H1 (cell line): ENCODE measurements around the gene BNC2. TPM values are rescaled to one million over a fixed set of nuclear protein-coding genes. Genes with fewer than 3 reads are reported as not detected.

Experiments used
- CTCF ChIA-PET: fragments of 300-600 bp; sonication (Branson Sonifier 250); formaldehyde crosslinking; loops from one replicate; lab custom pipeline; 2021; ENCODE audit not compliant: partially characterized antibody; lab: Charles Lee
- POLR2A ChIA-PET: fragments of 300-600 bp; sonication (Branson Sonifier 250); formaldehyde crosslinking; loops from one replicate; lab custom pipeline; 2021; ENCODE audit warnings: inconsistent platforms; ENCODE audit not compliant: partially characterized antibody; lab: Charles Lee
- DNase-seq, 2 experiments: peaks; one replicate each; pipeline versions ENCODE4 v3.0.0 to v3.0.0-alpha.2; 2010 to 2022; ENCODE audit warnings: low spot score in 2 of 2, low read depth in 1 of 2, mixed read lengths in 1 of 2
- FAIRE-seq: peaks from 2 replicates; lab custom pipeline; 2011; peaks lifted over from hg19 to GRCh38; lab: Jason Lieb, UNC
- H2AFZ ChIP-seq: 2 replicates; pipeline ENCODE4 v1.8.1; 2012; ENCODE audit warnings: low read length, inconsistent platforms
- H2AK5ac ChIP-seq: 2 replicates; pipeline ENCODE4 v1.6.1; 2013; ENCODE audit warnings: low read depth, low read length
- H2BK120ac ChIP-seq: replicated peaks from 2 replicates; pipeline ENCODE3; 2013; ENCODE audit warnings: low read depth, low read length, inconsistent platforms
- H2BK12ac ChIP-seq: 2 replicates; pipeline ENCODE4 v1.6.1; 2013; ENCODE audit warnings: low read depth, low read length
- H2BK15ac ChIP-seq: 2 replicates; pipeline ENCODE4 v1.6.1; 2013; ENCODE audit warnings: low read length
- H2BK20ac ChIP-seq: 2 replicates; pipeline ENCODE4 v1.6.1; 2013; ENCODE audit warnings: low read length
- H2BK5ac ChIP-seq: 2 replicates; pipeline ENCODE4 v1.6.1; 2013; ENCODE audit warnings: low read depth, low read length
- H3K14ac ChIP-seq: 2 replicates; pipeline ENCODE4 v1.6.1; 2013; ENCODE audit warnings: inconsistent platforms; ENCODE audit not compliant: insufficient read length
- H3K18ac ChIP-seq: 2 replicates; pipeline ENCODE4 v1.6.1; 2013; ENCODE audit warnings: low read length; ENCODE audit errors: extremely low read depth
- H3K23ac ChIP-seq: 2 replicates; pipeline ENCODE4 v1.6.1; 2013; ENCODE audit warnings: inconsistent platforms; ENCODE audit not compliant: insufficient read length
- H3K23me2 ChIP-seq: 2 replicates; pipeline ENCODE4 v1.6.1; 2013; ENCODE audit warnings: low read depth, low read length
- H3K27ac ChIP-seq: 2 replicates; pipeline ENCODE4 v1.6.1; 2011; ENCODE audit warnings: low read depth, low read length, inconsistent platforms
- H3K27me3 ChIP-seq, 4 experiments: replicated peaks in 1 of 4; 1 replicate in 1 of 4; 2 replicates in 3 of 4; pipeline versions ENCODE4 v1.6.1 to v1.8.1; 2011 to 2013; ENCODE audit warnings: low read length in 3 of 4, mild to moderate bottlenecking in 3 of 4, inconsistent platforms in 2 of 4, mixed read lengths in 2 of 4, moderate library complexity in 1 of 4; ENCODE audit not compliant: control insufficient read depth in 3 of 4, insufficient read depth in 3 of 4; ENCODE audit errors: extremely low read depth in 1 of 4
- H3K36me3 ChIP-seq, 4 experiments: 2 replicates each; pipeline versions ENCODE4 v1.6.1 to v1.8.1; 2011 to 2013; ENCODE audit warnings: mild to moderate bottlenecking in 4 of 4, low read length in 3 of 4, moderate library complexity in 2 of 4, control low read depth in 1 of 4, inconsistent platforms in 1 of 4; ENCODE audit not compliant: insufficient read depth in 4 of 4, control insufficient read depth in 2 of 4
- H3K4ac ChIP-seq: replicated peaks from 2 replicates; pipeline ENCODE3; 2013; ENCODE audit warnings: low read length, low read depth, mixed read lengths, inconsistent platforms; ENCODE audit not compliant: insufficient read length
- H3K4me1 ChIP-seq, 4 experiments: replicated peaks in 1 of 4; 1 replicate in 1 of 4; 2 replicates in 3 of 4; pipeline versions ENCODE4 v1.6.1 to v1.8.1; 2011 to 2013; ENCODE audit warnings: low read length in 3 of 4, inconsistent platforms in 2 of 4, mixed read lengths in 1 of 4; ENCODE audit not compliant: insufficient read depth in 4 of 4, control insufficient read depth in 3 of 4
- H3K4me2 ChIP-seq, 2 experiments: 2 replicates each; pipeline versions ENCODE4 v1.6.1 to v1.8.1; 2011 to 2013; ENCODE audit warnings: low read depth in 2 of 2, low read length in 2 of 2, control low read depth in 1 of 2, inconsistent platforms in 1 of 2, mild to moderate bottlenecking in 1 of 2; ENCODE audit not compliant: insufficient read depth in 1 of 2
- H3K4me3 ChIP-seq, 4 experiments: fragments of 200-600, 300-600 bp in 1 of 4; sonication (generic), shearing (Covaris generic), sonication (Bioruptor Twin) in 1 of 4; 2 replicates each; pipeline versions ENCODE4 v1.5.1 to v1.8.1; 2011 to 2016; ENCODE audit warnings: low read length in 4 of 4, low read depth in 3 of 4, control low read depth in 2 of 4, inconsistent platforms in 2 of 4, mild to moderate bottlenecking in 2 of 4, mixed read lengths in 1 of 4, moderate library complexity in 1 of 4; ENCODE audit not compliant: insufficient read depth in 2 of 4; ENCODE audit errors: extremely low read depth in 1 of 4
- H3K56ac ChIP-seq: replicated peaks from 2 replicates; pipeline ENCODE3; 2013; ENCODE audit warnings: low read depth, mild to moderate bottlenecking, mixed read lengths, low read length, inconsistent platforms; ENCODE audit not compliant: insufficient read length
- H3K79me1 ChIP-seq: 2 replicates; pipeline ENCODE4 v1.6.1; 2013; ENCODE audit warnings: low read depth, low read length, control low read depth
- H3K79me2 ChIP-seq, 2 experiments: 2 replicates each; pipeline versions ENCODE4 v1.6.1 to v1.8.1; 2012 to 2013; ENCODE audit warnings: low read length in 2 of 2, mild to moderate bottlenecking in 2 of 2, inconsistent platforms in 1 of 2; ENCODE audit not compliant: insufficient read depth in 2 of 2, control insufficient read depth in 1 of 2
- H3K9ac ChIP-seq, 4 experiments: replicated peaks in 1 of 4; 1 replicate in 1 of 4; 2 replicates in 3 of 4; pipeline versions ENCODE4 v1.6.1 to v1.8.1; 2011 to 2013; ENCODE audit warnings: low read depth in 3 of 4, low read length in 3 of 4, control low read depth in 2 of 4, mild to moderate bottlenecking in 2 of 4, moderate library complexity in 2 of 4, inconsistent platforms in 1 of 4; ENCODE audit errors: extremely low read depth in 1 of 4
- H3K9me3 ChIP-seq, 2 experiments: 2 replicates each; pipeline versions ENCODE4 v1.6.1 to v1.8.1; 2012 to 2013; ENCODE audit warnings: mild to moderate bottlenecking in 2 of 2, moderate library complexity in 2 of 2, control low read depth in 1 of 2, inconsistent platforms in 1 of 2, low read depth in 1 of 2, low read length in 1 of 2, mixed read lengths in 1 of 2; ENCODE audit not compliant: insufficient read depth in 2 of 2
- H4K20me1 ChIP-seq, 2 experiments: replicated peaks in 1 of 2; 2 replicates each; pipeline versions ENCODE3 to v1.8.1; 2011 to 2013; ENCODE audit warnings: inconsistent platforms in 2 of 2, low read length in 2 of 2, mild to moderate bottlenecking in 1 of 2; ENCODE audit not compliant: insufficient read depth in 2 of 2, control insufficient read depth in 1 of 2
- H4K5ac ChIP-seq: 2 replicates; pipeline ENCODE4 v1.6.1; 2013; ENCODE audit warnings: low read length, low read depth, mixed read lengths, inconsistent platforms; ENCODE audit not compliant: insufficient read length
- H4K8ac ChIP-seq: 2 replicates; pipeline ENCODE4 v1.8.0; 2013; ENCODE audit warnings: mild to moderate bottlenecking, moderate library complexity, low read length, inconsistent platforms; ENCODE audit not compliant: insufficient read depth; ENCODE audit errors: extremely low read depth
- H4K91ac ChIP-seq: replicated peaks from 2 replicates; pipeline ENCODE3; 2013; ENCODE audit warnings: low read length, mixed read lengths, inconsistent platforms; ENCODE audit not compliant: insufficient read length
- WGBS, 2 experiments: shearing (Covaris generic) in 1 of 2; methylation state at CpG; one replicate each; pipeline versions ENCODE4 v1.1.6 to v1.1.7; 2013 to 2015; ENCODE audit warnings: low lambda C conversion rate in 2 of 2, mixed read lengths in 2 of 2, inconsistent platforms in 1 of 2, low coverage in 1 of 2, missing lambda C conversion rate in 1 of 2; ENCODE audit not compliant: insufficient replicate concordance in 2 of 2, insufficient coverage in 1 of 2, insufficient read length in 1 of 2; ENCODE audit errors: extremely low coverage in 1 of 2, missing lambda C conversion rate in 1 of 2; 5-methylcytosine and 5-hydroxymethylcytosine counted together
- polyA plus RNA-seq, 7 experiments: library from polyadenylated mRNA; depleted of rRNA in 3 of 7; stranded (reverse) in 5 of 7; unstranded in 2 of 7; fragments of >200 nt in 5 of 7; fragments of 200-250 nt in 2 of 7; gene quantifications; 1 replicate in 5 of 7; 2 replicates in 1 of 7; 4 replicates in 1 of 7; pipeline versions ENCODE4 v1.2.1 to v1.2.3, GENCODE V29; 2011 to 2013; ENCODE audit warnings: missing spikeins in 2 of 7, mixed read lengths in 2 of 7
- total RNA-seq: library from RNA; stranded (reverse); fragmentation: NEBNext Ultra II Directional; extraction: Animal tissue kit (Norgen Biotek cat#: 25700); gene quantifications from 2 replicates; pipeline ENCODE4 v1.2.1, GENCODE V29; 2021
- TF ChIP-seq, protein P1 (sequence below), 3 experiments: IDR thresholded peaks; 1 replicate in 2 of 3; 2 replicates in 1 of 3; pipeline versions ENCODE4 v1.5.1 to v1.6.1; 2011; ENCODE audit warnings: low read length in 3 of 3, mild to moderate bottlenecking in 3 of 3, inconsistent platforms in 2 of 3, low read depth in 1 of 3, moderate library complexity in 1 of 3; ENCODE audit not compliant: insufficient read depth in 1 of 3; ENCODE audit errors: control extremely low read depth in 1 of 3

The BNC2 gene
- total and polyA plus RNA-seq, 2 of the 8 experiments (the other 6 are each of a cell fraction or from before 2014, with no cell fraction given), result 16.0 to 26.8 TPM

GRCh38 chr9:16579872-16580432, 290.5 kb downstream of the BNC2 start:
- no peak overlapping the region for H2AFZ ChIP-seq
- no peak overlapping the region for H3K9ac ChIP-seq
- H4K5ac ChIP-seq, result no peak overlapping the region
- no peak overlapping the region for H2BK120ac ChIP-seq
- no peak overlapping the region for H3K18ac ChIP-seq
- no peaks in the 10 kb centered on the region for H3K9me3 ChIP-seq
- no peak overlapping the region for H2BK12ac ChIP-seq
- no peak overlapping the region for H3K23ac ChIP-seq
- H2BK15ac ChIP-seq, result no peak overlapping the region
- TF ChIP-seq, protein P1, sequence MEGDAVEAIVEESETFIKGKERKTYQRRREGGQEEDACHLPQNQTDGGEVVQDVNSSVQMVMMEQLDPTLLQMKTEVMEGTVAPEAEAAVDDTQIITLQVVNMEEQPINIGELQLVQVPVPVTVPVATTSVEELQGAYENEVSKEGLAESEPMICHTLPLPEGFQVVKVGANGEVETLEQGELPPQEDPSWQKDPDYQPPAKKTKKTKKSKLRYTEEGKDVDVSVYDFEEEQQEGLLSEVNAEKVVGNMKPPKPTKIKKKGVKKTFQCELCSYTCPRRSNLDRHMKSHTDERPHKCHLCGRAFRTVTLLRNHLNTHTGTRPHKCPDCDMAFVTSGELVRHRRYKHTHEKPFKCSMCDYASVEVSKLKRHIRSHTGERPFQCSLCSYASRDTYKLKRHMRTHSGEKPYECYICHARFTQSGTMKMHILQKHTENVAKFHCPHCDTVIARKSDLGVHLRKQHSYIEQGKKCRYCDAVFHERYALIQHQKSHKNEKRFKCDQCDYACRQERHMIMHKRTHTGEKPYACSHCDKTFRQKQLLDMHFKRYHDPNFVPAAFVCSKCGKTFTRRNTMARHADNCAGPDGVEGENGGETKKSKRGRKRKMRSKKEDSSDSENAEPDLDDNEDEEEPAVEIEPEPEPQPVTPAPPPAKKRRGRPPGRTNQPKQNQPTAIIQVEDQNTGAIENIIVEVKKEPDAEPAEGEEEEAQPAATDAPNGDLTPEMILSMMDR (IDR thresholded peaks at IDR 0.05; ENCODE audit: control extremely low read depth in 1 of 3, insufficient read depth in 1 of 3, low read depth in 1 of 3, low read length in 3 of 3), result no peak
- ChIA-PET CTCF (no interaction called here), POLR2A (no interaction called here)
- no peaks in the 10 kb centered on the region for H3K27me3 ChIP-seq
- H3K36me3 ChIP-seq, result no peaks in the 10 kb centered on the region
- H2BK20ac ChIP-seq, result no peak overlapping the region
- H3K79me1 ChIP-seq, result no peaks in the 10 kb centered on the region
- H4K91ac ChIP-seq, result no peak overlapping the region
- FAIRE-seq (no peak), DNase-seq (no peak)
- no peak overlapping the region for H3K4ac ChIP-seq
- H4K20me1 ChIP-seq, result no peaks in the 10 kb centered on the region
- no peak overlapping the region for H3K27ac ChIP-seq
- no peak overlapping the region for H4K8ac ChIP-seq
- 92% methylated on average over 2 of the region's 2 CpGs; no CpG with 5 or more reads in 1 of the 2 experiments for WGBS, 2 experiments
- no peak overlapping the region for H3K4me2 ChIP-seq
- H3K4me3 ChIP-seq, result no peak overlapping the region
- no peaks in the 10 kb centered on the region for H3K79me2 ChIP-seq
- H3K56ac ChIP-seq, result no peak overlapping the region
- H3K14ac ChIP-seq, result no peak overlapping the region
- H3K4me1 ChIP-seq, result peaks cover 0 to 8% (median under 1%) of the 10 kb centered on the region in 4 experiments; a peak in 3 of 7 replicates
- no peak overlapping the region for H2AK5ac ChIP-seq
- no peaks in the 10 kb centered on the region; the same call in 1 of the 2 replicates for H3K23me2 ChIP-seq
- H2BK5ac ChIP-seq, result no peak overlapping the region
